Right ventricle myocardium inferior (tissue), 1 donor: ENCODE data around the gene TENM4. TPM values are rescaled to one million over a fixed set of nuclear protein-coding genes. Genes with fewer than 3 reads are reported as not detected.
A peak's percentile ranks its signal among the peaks of the same experiment; 100 is the strongest.

Experiments
- ATAC-seq: fragments of 200-7000 bp; cut with Tn5 transposase; one replicate; pipeline ENCODE4 v1.9.1; 2020; ENCODE audit warnings: mild to moderate bottlenecking, moderate library complexity
- DNase-seq: peaks from one replicate; pipeline ENCODE4 v3.0.0; 2021; ENCODE audit errors: missing footprints
- intact Hi-C: fragments of 100-400 bp; cut with DNase I; formaldehyde crosslinking; loops from one replicate; pipeline ENCODE4 v1.11.0; 2022
- total RNA-seq: library from RNA; stranded (reverse); fragmentation: NEBNext Ultra II Directional; extraction: Animal tissue kit (Norgen Biotek cat#: 25700); gene quantifications from one replicate; pipeline ENCODE4 v1.2.1, GENCODE V29; 2021
- donor health status: DM: no; HTN: yes; CAD: no; lungs with severe emphysema.

The TENM4 gene
- total RNA-seq, 1 donor from 2014 or later: 0.35 TPM

- DNase-seq (no peak), ATAC-seq (no peak)
- intact Hi-C loops: no loop called here
Observed at GRCh38 chr11:79147011-79147410, 293.8 kb downstream of the TENM4 start.

GRCh38 chr11:79139900-79140299 lies 300.9 kb downstream of the TENM4 start:
- intact Hi-C loops: no loop called here
- no peak for ATAC-seq
- DNase-seq: no peak

- intact Hi-C loops: no loop called here
Observed at GRCh38 chr11:79129702-79130101, 311.1 kb downstream of the TENM4 start.

GRCh38 chr11:79128291-79128690 lies 312.5 kb downstream of the TENM4 start:
- intact Hi-C loops: no loop called here
- DNase-seq: no peak
- ATAC-seq: no peak

More at GRCh38 chr11:79129702-79130101, 311.1 kb downstream of the TENM4 start:
- DNase-seq (no peak), ATAC-seq (no peak)

GRCh38 chr11:79122759-79123158 lies 318.1 kb downstream of the TENM4 start:
- DNase-seq (no peak), ATAC-seq (no peak)
- intact Hi-C loops: no loop called here

- DNase-seq (no peak), ATAC-seq (no peak)
- intact Hi-C loops: no loop called here
Observed at GRCh38 chr11:79121351-79121750, 319.5 kb downstream of the TENM4 start.

- ATAC-seq (no peak), DNase-seq (no peak)
- intact Hi-C loops: no loop called here
Observed at GRCh38 chr11:79119491-79120284, 321.1 kb downstream of the TENM4 start.

- DNase-seq: no peak
- no peak for ATAC-seq
- intact Hi-C loops: no loop called here
Observed at GRCh38 chr11:79117488-79117887, 323.3 kb downstream of the TENM4 start.

- DNase-seq (no peak), ATAC-seq (no peak)
- intact Hi-C loops: no loop called here
Observed at GRCh38 chr11:79116600-79116999, 324.2 kb downstream of the TENM4 start.

- ATAC-seq: no peak
- intact Hi-C loops: no loop called here
- DNase-seq: no peak
Observed at GRCh38 chr11:79113054-79113690, 327.7 kb downstream of the TENM4 start.

- no peak for DNase-seq
- no peak for ATAC-seq
- intact Hi-C loops: no loop called here
Observed at GRCh38 chr11:79110796-79111195, 330.0 kb downstream of the TENM4 start.

- intact Hi-C loops: no loop called here
- ATAC-seq (no peak), DNase-seq (no peak)
Observed at GRCh38 chr11:79110321-79110720, 330.5 kb downstream of the TENM4 start.

GRCh38 chr11:79108851-79109250 lies 332.0 kb downstream of the TENM4 start:
- DNase-seq (no peak), ATAC-seq (no peak)
- intact Hi-C loops: no loop called here

GRCh38 chr11:79102840-79103239 lies 338.0 kb downstream of the TENM4 start:
- intact Hi-C loops: loop anchor here (5.0 kb wide), 1 partner anchor 456 kb away; no protein-coding TSS in a partner anchor
- DNase-seq (no peak), ATAC-seq (no peak)

GRCh38 chr11:79101656-79102055 lies 339.2 kb downstream of the TENM4 start:
- ATAC-seq (no peak), DNase-seq (no peak)
- intact Hi-C loops: loop anchor here (5.0 kb wide), 1 partner anchor 454 kb away; no protein-coding TSS in a partner anchor

- DNase-seq (no peak), ATAC-seq (peak; percentile 44)
- intact Hi-C loops: loop anchor here (5.0 kb wide), 1 partner anchor 453 kb away; no protein-coding TSS in a partner anchor
Observed at GRCh38 chr11:79100093-79100910, 340.5 kb downstream of the TENM4 start.

- DNase-seq: no peak
- ATAC-seq: no peak
- intact Hi-C loops: no loop called here
Observed at GRCh38 chr11:79098146-79098545, 342.7 kb downstream of the TENM4 start.

GRCh38 chr11:79097246-79097875 lies 343.5 kb downstream of the TENM4 start:
- ATAC-seq: peak; percentile 29
- intact Hi-C loops: no loop called here

GRCh38 chr11:79095424-79095823 lies 345.4 kb downstream of the TENM4 start:
- ATAC-seq (no peak), DNase-seq (no peak)
- intact Hi-C loops: no loop called here

More at GRCh38 chr11:79097246-79097875, 343.5 kb downstream of the TENM4 start:
- DNase-seq: no peak
